ENCODE measurements around the gene DHX32. TPM values are rescaled to one million over a fixed set of nuclear protein-coding genes. Genes with fewer than 3 reads are reported as not detected.

DHX32 gene
- total and polyA plus RNA-seq, 2 donors from 2014 or later: 20.0 to 33.2 TPM

DNA sequence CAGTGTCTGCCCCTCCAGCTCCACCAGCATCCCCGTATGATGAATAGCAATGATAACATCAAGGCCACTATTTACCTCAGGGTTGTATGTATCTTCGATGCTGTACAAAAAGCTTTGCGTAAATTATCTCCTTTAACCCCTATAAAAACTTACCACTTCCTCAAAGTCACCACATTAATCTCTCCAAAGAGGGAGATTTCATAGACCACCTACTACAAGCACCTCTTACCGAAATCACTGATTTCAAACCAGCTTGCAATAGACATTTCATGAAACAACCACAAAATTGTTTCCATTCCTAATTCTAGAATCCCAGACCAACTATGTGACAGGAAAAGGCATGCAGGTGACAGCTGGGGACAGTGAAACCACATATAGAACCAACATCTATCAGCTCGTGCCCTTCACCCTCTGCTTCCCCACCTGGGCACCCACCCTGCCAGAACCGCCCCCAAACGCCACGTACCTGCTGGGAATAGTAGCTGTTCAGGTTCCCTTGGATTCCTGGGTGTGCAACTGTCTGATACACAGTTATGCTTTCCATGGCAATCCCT, 85.4 kb downstream of the DHX32 start:
- Histone ChIP-seq H3K9me3 (ENCODE audit: control insufficient read depth in 2 of 3, insufficient read depth in 1 of 3, low read length in 3 of 3) (no peaks in the 10 kb centered on the region), H3K4me3 (ENCODE audit: low read length in 3 of 3) (no peak overlapping the region), H3K36me3 (ENCODE audit: control insufficient read depth in 2 of 3, insufficient read depth in 3 of 3, low read length in 3 of 3) (peaks cover 0 to 20% (median 15%) of the 10 kb centered on the region in 3 donors), H3K9ac (ENCODE audit: low read length in 3 of 3) (no peak overlapping the region), H3K27ac (ENCODE audit: low read depth in 2 of 2, low read length in 2 of 2) (no peak overlapping the region), H3K27me3 (ENCODE audit: control insufficient read depth, insufficient read depth, low read length) (no peaks in the 10 kb centered on the region), H3K4me1 (ENCODE audit: control insufficient read depth in 2 of 3, insufficient read depth in 2 of 3, low read depth in 1 of 3, low read length in 3 of 3) (peaks cover 0 to 12% (median 6%) of the 10 kb centered on the region in 3 donors)
- no peak for DNase-seq
- TF ChIP-seq, protein P1, sequence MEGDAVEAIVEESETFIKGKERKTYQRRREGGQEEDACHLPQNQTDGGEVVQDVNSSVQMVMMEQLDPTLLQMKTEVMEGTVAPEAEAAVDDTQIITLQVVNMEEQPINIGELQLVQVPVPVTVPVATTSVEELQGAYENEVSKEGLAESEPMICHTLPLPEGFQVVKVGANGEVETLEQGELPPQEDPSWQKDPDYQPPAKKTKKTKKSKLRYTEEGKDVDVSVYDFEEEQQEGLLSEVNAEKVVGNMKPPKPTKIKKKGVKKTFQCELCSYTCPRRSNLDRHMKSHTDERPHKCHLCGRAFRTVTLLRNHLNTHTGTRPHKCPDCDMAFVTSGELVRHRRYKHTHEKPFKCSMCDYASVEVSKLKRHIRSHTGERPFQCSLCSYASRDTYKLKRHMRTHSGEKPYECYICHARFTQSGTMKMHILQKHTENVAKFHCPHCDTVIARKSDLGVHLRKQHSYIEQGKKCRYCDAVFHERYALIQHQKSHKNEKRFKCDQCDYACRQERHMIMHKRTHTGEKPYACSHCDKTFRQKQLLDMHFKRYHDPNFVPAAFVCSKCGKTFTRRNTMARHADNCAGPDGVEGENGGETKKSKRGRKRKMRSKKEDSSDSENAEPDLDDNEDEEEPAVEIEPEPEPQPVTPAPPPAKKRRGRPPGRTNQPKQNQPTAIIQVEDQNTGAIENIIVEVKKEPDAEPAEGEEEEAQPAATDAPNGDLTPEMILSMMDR (IDR thresholded peaks at IDR 0.05; ENCODE audit: borderline replicate concordance, extremely low read depth, insufficient read depth): no peak
- intact Hi-C loops (cut with DNase I): no loop called here
- FAIRE-seq: no peak

- no peak overlapping the region for H3K9ac ChIP-seq (ENCODE audit: low read length in 3 of 3)
- H3K4me3 ChIP-seq (ENCODE audit: low read length in 3 of 3): no peak overlapping the region
- H3K27me3 ChIP-seq (ENCODE audit: control insufficient read depth, insufficient read depth, low read length): no peaks in the 10 kb centered on the region
- peaks cover 0 to 20% (median 15%) of the 10 kb centered on the region in 3 donors for H3K36me3 ChIP-seq (ENCODE audit: control insufficient read depth in 2 of 3, insufficient read depth in 3 of 3, low read length in 3 of 3)
- H3K9me3 ChIP-seq (ENCODE audit: control insufficient read depth in 2 of 3, insufficient read depth in 1 of 3, low read length in 3 of 3): no peaks in the 10 kb centered on the region
- intact Hi-C loops (cut with DNase I): no loop called here
- TF ChIP-seq, protein P1 (IDR thresholded peaks at IDR 0.05; ENCODE audit: borderline replicate concordance, extremely low read depth, insufficient read depth): no peak
- FAIRE-seq: no peak
- no peak for DNase-seq
- H3K4me1 ChIP-seq (ENCODE audit: control insufficient read depth in 2 of 3, insufficient read depth in 2 of 3, low read depth in 1 of 3, low read length in 3 of 3): peaks cover 0 to 12% (median 6%) of the 10 kb centered on the region in 3 donors
- no peak overlapping the region for H3K27ac ChIP-seq (ENCODE audit: low read depth in 2 of 2, low read length in 2 of 2)
These were observed 86.0 kb downstream of the DHX32 start for GRCh38 chr10:125795128-125795527.

GRCh38 chr10:125792342-125793300, 88.5 kb downstream of the DHX32 start:
- Histone ChIP-seq H3K36me3 (ENCODE audit: control insufficient read depth in 2 of 3, insufficient read depth in 3 of 3, low read length in 3 of 3) (peaks cover 0 to 20% (median 15%) of the 10 kb centered on the region in 3 donors), H3K27me3 (ENCODE audit: control insufficient read depth, insufficient read depth, low read length) (no peaks in the 10 kb centered on the region), H3K9me3 (ENCODE audit: control insufficient read depth in 2 of 3, insufficient read depth in 1 of 3, low read length in 3 of 3) (no peaks in the 10 kb centered on the region), H3K4me3 (ENCODE audit: low read length in 3 of 3) (no peak overlapping the region), H3K4me1 (ENCODE audit: control insufficient read depth in 2 of 3, insufficient read depth in 2 of 3, low read depth in 1 of 3, low read length in 3 of 3) (peaks cover 0 to 4% (median under 1%) of the 10 kb centered on the region in 3 donors), H3K27ac (ENCODE audit: low read depth in 2 of 2, low read length in 2 of 2) (no peak overlapping the region), H3K9ac (ENCODE audit: low read length in 3 of 3) (no peak overlapping the region)
- TF ChIP-seq, protein P1 (IDR thresholded peaks at IDR 0.05; ENCODE audit: borderline replicate concordance, extremely low read depth, insufficient read depth): no peak
- intact Hi-C loops (cut with DNase I): no loop called here
- FAIRE-seq: no peak
- DNase-seq: no peak

Measured in kidney (tissue), 14 donors.